HG03460 (cell line): ENCODE measurements around the gene DDX41.
A peak's percentile ranks its signal among the peaks of the same experiment; 100 is the strongest.

Source experiments
- ATAC-seq: cut with Tn5 transposase; IDR thresholded peaks from one replicate; pipeline ENCODE4 v1.9.1; 2021; ENCODE audit not compliant: unreplicated experiment

The DDX41 gene

GRCh38 chr5:177484902-177485549, 31.7 kb downstream of the DDX41 start:
- no peak for ATAC-seq

- ATAC-seq = no peak
Measured at GRCh38 chr5:177483994-177484901, 32.5 kb downstream of the DDX41 start.

GRCh38 chr5:177483042-177483441, 33.7 kb downstream of the DDX41 start:
- ATAC-seq = no peak

- ATAC-seq = no peak
Measured at GRCh38 chr5:177482359-177482795, 34.4 kb downstream of the DDX41 start.

GRCh38 chr5:177479774-177480173, 37.0 kb downstream of the DDX41 start:
- ATAC-seq = no peak

GRCh38 chr5:177478711-177479646, 37.8 kb downstream of the DDX41 start:
- ATAC-seq = no peak

- ATAC-seq = no peak
Measured at GRCh38 chr5:177477701-177478477, 38.9 kb downstream of the DDX41 start.

GRCh38 chr5:177476531-177477233, 40.1 kb downstream of the DDX41 start:
- ATAC-seq = no peak

GRCh38 chr5:177475563-177476427, 41.0 kb downstream of the DDX41 start:
- ATAC-seq = no peak

GRCh38 chr5:177474846-177475562, 41.8 kb downstream of the DDX41 start:
- no peak for ATAC-seq

- ATAC-seq = no peak
Measured at GRCh38 chr5:177474002-177474476, 42.7 kb downstream of the DDX41 start.

GRCh38 chr5:177473443-177474001, 43.2 kb downstream of the DDX41 start, which contains the start of gene DBN1:
Gene DBN1, minus strand, starts transcription at chr5:177473634. Its CDS starts 113 bp downstream, at chr5:177473521.
- ATAC-seq = no peak

- ATAC-seq = peak; percentile 48
Measured at GRCh38 chr5:177472460-177473442, 44.0 kb downstream of the DDX41 start.

- ATAC-seq = no peak
Measured at GRCh38 chr5:177471610-177472356, 45.0 kb downstream of the DDX41 start.

GRCh38 chr5:177470759-177471536, 45.8 kb downstream of the DDX41 start:
- ATAC-seq = no peak
